Cardiac fibroblast (primary cell): ENCODE measurements around the gene METTL23.
"Not testable (repeated sequence)": the region's sequence is repeated elsewhere in the genome, so short reads cannot be mapped to it uniquely, and the experiment has no call there.

ENCODE experiments used
- DNase-seq, 2 donors: peaks; one replicate each; pipeline versions ENCODE4 v3.0.0 to v3.0.0-alpha.2; 2010; ENCODE audit warnings: low read depth in 2 of 2
- H3K4me3 ChIP-seq, 2 donors: replicated peaks in 1 of 2; 1 replicate in 1 of 2; 2 replicates in 1 of 2; pipeline ENCODE4 v1.5.1; 2011; ENCODE audit warnings: low read depth in 2 of 2, low read length in 2 of 2, mild to moderate bottlenecking in 2 of 2, moderate library complexity in 1 of 2
- CTCF ChIP-seq: IDR thresholded peaks from one replicate; pipeline ENCODE4 v1.5.1; 2011; ENCODE audit warnings: low read depth, mild to moderate bottlenecking, low read length, inconsistent platforms

Gene METTL23

GRCh38 chr17:76737676-76738467 lies 11.2 kb downstream of the METTL23 start, which contains the start of gene MFSD11:
MFSD11 (plus strand) TSS chr17:76738119; CDS start chr17:76738353, 234 bp downstream.
- no peak for TF ChIP-seq CTCF
- H3K4me3 ChIP-seq, result peak within 1 kb of the TSS; percentile 98
- DNase-seq, result peak; percentile 94 to 98

GRCh38 chr17:76738468-76738850 lies 11.8 kb downstream of the METTL23 start:
- peak; percentile 30 to 32 for DNase-seq
- TF ChIP-seq CTCF, result no peak
- H3K4me3 ChIP-seq, result peak overlapping the region; percentile 80 to 85

GRCh38 chr17:76739568-76740115 lies 13.0 kb downstream of the METTL23 start:
- DNase-seq, H3K4me3 ChIP-seq: not testable (repeated sequence)

GRCh38 chr17:76740329-76741118 lies 13.9 kb downstream of the METTL23 start:
- TF ChIP-seq CTCF, result no peak
- peak; percentile 54 to 75 for DNase-seq

GRCh38 chr17:76742958-76743357 lies 16.3 kb downstream of the METTL23 start:
- H3K4me3 ChIP-seq, result no peak overlapping the region
- DNase-seq, result no peak

More at GRCh38 chr17:76740329-76741118, 13.9 kb downstream of the METTL23 start:
- H3K4me3 ChIP-seq, result no peak overlapping the region

GRCh38 chr17:76744747-76745146 lies 18.1 kb downstream of the METTL23 start:
- H3K4me3 ChIP-seq, result no peak overlapping the region
- no peak for DNase-seq

More at GRCh38 chr17:76742958-76743357, 16.3 kb downstream of the METTL23 start:
- TF ChIP-seq CTCF, result no peak

GRCh38 chr17:76745785-76746184 lies 19.1 kb downstream of the METTL23 start:
- not testable (repeated sequence) for H3K4me3 ChIP-seq
- peak in 1 of 2 donors; percentile 62 for DNase-seq

More at GRCh38 chr17:76744747-76745146, 18.1 kb downstream of the METTL23 start:
- no peak for TF ChIP-seq CTCF
